HepG2 (cell line): Measurements from ENCODE around the gene RANBP3L.

Source experiments
- EED ChIP-seq: sonication (generic); formaldehyde crosslinking; IDR thresholded peaks from 2 replicates; pipeline ENCODE4 v1.5.0; 2020; ENCODE audit warnings: mild to moderate bottlenecking, missing genetic modification reagents
- EZH2 ChIP-seq: conservative IDR thresholded peaks from 2 replicates; pipeline ENCODE4 v1.6.1; 2012; ENCODE audit warnings: mild to moderate bottlenecking, low read depth, low read length, moderate library complexity
- KLF6 ChIP-seq: IDR thresholded peaks from 2 replicates; pipeline ENCODE4 v1.8.0; 2016; ENCODE audit warnings: missing biosample characterization, missing genetic modification reagents
- MBD4 ChIP-seq: IDR thresholded peaks from 2 replicates; pipeline ENCODE4 v1.6.1; 2012; ENCODE audit warnings: low read length, inconsistent platforms, borderline replicate concordance
- NFIC ChIP-seq: IDR thresholded peaks from 2 replicates; pipeline ENCODE4 v1.6.1; 2012; ENCODE audit warnings: mild to moderate bottlenecking, low read length, inconsistent platforms
- NR2F2 ChIP-seq: IDR thresholded peaks from 2 replicates; pipeline ENCODE4 v1.6.1; 2012; ENCODE audit warnings: low read depth, inconsistent platforms, borderline replicate concordance
- SIX1 ChIP-seq: sonication (generic); formaldehyde crosslinking; IDR thresholded peaks from 2 replicates; pipeline ENCODE4 v1.4.0; 2020; ENCODE audit warnings: missing genetic modification reagents, borderline replicate concordance
- SMAD9 ChIP-seq: sonication (generic); formaldehyde crosslinking; IDR thresholded peaks from 2 replicates; pipeline ENCODE4 v1.5.1; 2020; ENCODE audit warnings: mild to moderate bottlenecking, missing genetic modification reagents
- YY1 ChIP-seq: IDR thresholded peaks from 2 replicates; pipeline ENCODE4 v1.6.1; 2011; ENCODE audit warnings: low read length, low read depth, moderate library complexity, mild to moderate bottlenecking; ENCODE audit not compliant: insufficient read depth, insufficient replicate concordance
- ZNF138 ChIP-seq: sonication (generic); formaldehyde crosslinking; IDR thresholded peaks from 2 replicates; pipeline ENCODE4 v1.5.0; 2020; ENCODE audit warnings: mild to moderate bottlenecking, low read depth, missing genetic modification reagents
- ZNF20 ChIP-seq: sonication (generic); formaldehyde crosslinking; IDR thresholded peaks from 2 replicates; pipeline ENCODE4 v1.4.0; 2020; ENCODE audit warnings: mild to moderate bottlenecking, moderate library complexity, missing genetic modification reagents
- TF ChIP-seq, protein P1 (sequence below): sonication (generic); formaldehyde crosslinking; IDR thresholded peaks from 2 replicates; pipeline ENCODE4 v1.5.0; 2020; ENCODE audit warnings: mild to moderate bottlenecking, missing genetic modification reagents, moderate library complexity
- TF ChIP-seq, protein P2 (sequence below): sonication (generic); formaldehyde crosslinking; IDR thresholded peaks from 2 replicates; pipeline ENCODE4 v1.5.0; 2020; ENCODE audit warnings: missing genetic modification reagents

- TF ChIP-seq, protein P1, sequence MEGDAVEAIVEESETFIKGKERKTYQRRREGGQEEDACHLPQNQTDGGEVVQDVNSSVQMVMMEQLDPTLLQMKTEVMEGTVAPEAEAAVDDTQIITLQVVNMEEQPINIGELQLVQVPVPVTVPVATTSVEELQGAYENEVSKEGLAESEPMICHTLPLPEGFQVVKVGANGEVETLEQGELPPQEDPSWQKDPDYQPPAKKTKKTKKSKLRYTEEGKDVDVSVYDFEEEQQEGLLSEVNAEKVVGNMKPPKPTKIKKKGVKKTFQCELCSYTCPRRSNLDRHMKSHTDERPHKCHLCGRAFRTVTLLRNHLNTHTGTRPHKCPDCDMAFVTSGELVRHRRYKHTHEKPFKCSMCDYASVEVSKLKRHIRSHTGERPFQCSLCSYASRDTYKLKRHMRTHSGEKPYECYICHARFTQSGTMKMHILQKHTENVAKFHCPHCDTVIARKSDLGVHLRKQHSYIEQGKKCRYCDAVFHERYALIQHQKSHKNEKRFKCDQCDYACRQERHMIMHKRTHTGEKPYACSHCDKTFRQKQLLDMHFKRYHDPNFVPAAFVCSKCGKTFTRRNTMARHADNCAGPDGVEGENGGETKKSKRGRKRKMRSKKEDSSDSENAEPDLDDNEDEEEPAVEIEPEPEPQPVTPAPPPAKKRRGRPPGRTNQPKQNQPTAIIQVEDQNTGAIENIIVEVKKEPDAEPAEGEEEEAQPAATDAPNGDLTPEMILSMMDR (CRISPR knock-in tag), result no peak
- TF ChIP-seq ZNF20 (CRISPR knock-in tag), result no peak
- TF ChIP-seq SIX1, result no peak
- TF ChIP-seq YY1, result no peak
- TF ChIP-seq MBD4, result no peak
- TF ChIP-seq EZH2, result no peak
- TF ChIP-seq SMAD9, result no peak
- no peak for TF ChIP-seq NFIC
- TF ChIP-seq ZNF138 (CRISPR knock-in tag), result no peak
- TF ChIP-seq, protein P2, sequence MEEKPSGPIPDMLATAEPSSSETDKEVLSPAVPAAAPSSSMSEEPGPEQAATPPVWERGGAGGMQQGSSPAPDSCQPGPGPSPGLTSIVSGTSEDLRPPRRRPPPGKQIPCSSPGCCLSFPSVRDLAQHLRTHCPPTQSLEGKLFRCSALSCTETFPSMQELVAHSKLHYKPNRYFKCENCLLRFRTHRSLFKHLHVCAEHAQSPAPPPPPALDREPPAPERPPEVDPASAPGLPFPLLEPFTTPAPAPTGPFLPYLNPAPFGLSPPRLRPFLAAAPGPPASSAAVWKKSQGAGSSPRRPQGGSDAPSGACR (CRISPR knock-in tag), result no peak
- no peak for TF ChIP-seq NR2F2
- TF ChIP-seq KLF6, result no peak
- TF ChIP-seq EED (CRISPR knock-in tag), result no peak
Observed at GRCh38 chr5:36300927-36301540, 668 bp downstream of the RANBP3L start.
